Transverse colon (tissue), 4 donors: ENCODE measurements around the gene PHF21B. TPM values are rescaled to one million over a fixed set of nuclear protein-coding genes. Genes with fewer than 3 reads are reported as not detected.

Source experiments
- DNase-seq: peaks from one replicate; pipeline ENCODE4 v3.0.0-alpha.2; 2019
- H3K27ac ChIP-seq, 4 donors: fragments of 200-600 bp; sonication (generic); 2 replicates each; pipeline ENCODE4 v1.5.1; 2016 to 2018; ENCODE audit warnings: inconsistent platforms in 4 of 4
- H3K27me3 ChIP-seq: fragments of 200-600 bp; sonication (generic); 2 replicates; pipeline ENCODE4 v1.5.1; 2017; ENCODE audit warnings: inconsistent platforms
- H3K36me3 ChIP-seq, 4 donors: fragments of 200-600 bp; sonication (generic); 2 replicates each; pipeline ENCODE4 v1.5.1; 2017 to 2019; ENCODE audit warnings: inconsistent platforms in 4 of 4
- H3K4me1 ChIP-seq, 4 donors: fragments of 200-600 bp; sonication (generic); 2 replicates each; pipeline ENCODE4 v1.5.1; 2017 to 2020; ENCODE audit warnings: inconsistent platforms in 4 of 4
- H3K4me3 ChIP-seq, 4 donors: fragments of 200-600 bp; sonication (generic); 1 replicate in 1 of 4; 2 replicates in 3 of 4; pipeline versions ENCODE4 v1.5.1 to v1.6.1; 2017 to 2019; ENCODE audit warnings: inconsistent platforms in 4 of 4
- H3K9me3 ChIP-seq, 2 donors: fragments of 200-600 bp; sonication (generic); 2 replicates each; pipeline ENCODE4 v1.5.1; 2017 to 2019; ENCODE audit warnings: inconsistent platforms in 2 of 2
- CTCF ChIP-seq, 5 experiments: fragments of 200-600 bp in 3 of 5; fragments of 450-650 bp in 2 of 5; sonication (generic) in 3 of 5; IDR thresholded peaks; 1 replicate in 2 of 5; 2 replicates in 3 of 5; pipeline ENCODE4 v1.5.1; 2016 to 2017; ENCODE audit warnings: antibody characterized with exemption in 5 of 5, inconsistent platforms in 3 of 5, mild to moderate bottlenecking in 2 of 5, moderate library complexity in 1 of 5
- EP300 ChIP-seq: sonication (generic); formaldehyde crosslinking; IDR thresholded peaks from one replicate; pipeline ENCODE4 v1.6.1; 2017; ENCODE audit warnings: antibody characterized with exemption, low read depth
- POLR2A ChIP-seq: fragments of 450-650 bp; IDR thresholded peaks from one replicate; pipeline ENCODE4 v1.6.1; 2016; ENCODE audit warnings: antibody characterized with exemption, mild to moderate bottlenecking, moderate library complexity
- POLR2AphosphoS5 ChIP-seq, 3 donors: sonication (generic); formaldehyde crosslinking; IDR thresholded peaks; one replicate each; pipeline ENCODE4 v1.6.1; 2016; ENCODE audit warnings: antibody characterized with exemption in 3 of 3
- WGBS, 2 donors: methylation state at CpG; one replicate each; pipeline ENCODE4 v1.1.5; 2018; ENCODE audit warnings: low coverage in 1 of 2; 5-methylcytosine and 5-hydroxymethylcytosine counted together
- in situ Hi-C, 4 donors: fragments of 200-750 bp; cut with MboI; loops; one replicate each; pipeline versions ENCODE4 v1.15.0 to v1.15.1; 2017; ENCODE audit warnings: low sequenced_read_pairs in 3 of 4, low pct_ligation_motif_present in 1 of 4, low pct_unique_long_range_greater_than_20kb in 1 of 4
- intact Hi-C: fragments of 100-400 bp; cut with DNase I; formaldehyde crosslinking; loops from one replicate; pipeline ENCODE4 v1.15.1; 2023; ENCODE audit warnings: low total_unique reads
- total RNA-seq, 4 donors: library from RNA; depleted of rRNA; stranded (reverse); fragments of >200 nt; gene quantifications; one replicate each; pipeline ENCODE4 v1.1.0, GENCODE V29; 2016

PHF21B gene
- total RNA-seq, 4 donors from 2014 or later = not detected

- no peak overlapping the region for H3K27ac ChIP-seq
- H3K27me3 ChIP-seq = no peaks in the 10 kb centered on the region
- in situ Hi-C loops (no loop called here), intact Hi-C loops (no loop called here)
- no peak for DNase-seq
- no peaks in the 10 kb centered on the region for H3K9me3 ChIP-seq
- 30 to 60% methylated on average over 4 to 22 of the region's 22 CpGs for WGBS, 2 donors
- no peak overlapping the region for H3K4me3 ChIP-seq
- TF ChIP-seq POLR2A (no peak), POLR2AphosphoS5 (IDR thresholded peaks at IDR 0.05) (no peak), CTCF (IDR thresholded peaks at IDR 0.05) (no peak), EP300 (no peak)
- no peaks in the 10 kb centered on the region for H3K4me1 ChIP-seq
- H3K36me3 ChIP-seq = no peaks in the 10 kb centered on the region
Observed at GRCh38 chr22:44933666-44934453, 75.9 kb downstream of the PHF21B start.

GRCh38 chr22:44932493-44932892, 77.3 kb downstream of the PHF21B start:
- DNase-seq = no peak
- no peaks in the 10 kb centered on the region for H3K36me3 ChIP-seq

GRCh38 chr22:44931766-44932165, 78.0 kb downstream of the PHF21B start:
- no peak overlapping the region for H3K4me3 ChIP-seq
- 52 to 90% methylated on average over 2 to 9 of the region's 9 CpGs for WGBS, 2 donors
- H3K36me3 ChIP-seq = no peaks in the 10 kb centered on the region
- intact Hi-C loops (no loop called here), in situ Hi-C loops (no loop called here)
- no peaks in the 10 kb centered on the region for H3K9me3 ChIP-seq
- no peaks in the 10 kb centered on the region for H3K4me1 ChIP-seq
- no peaks in the 10 kb centered on the region for H3K27me3 ChIP-seq
- no peak for DNase-seq
- H3K27ac ChIP-seq = no peak overlapping the region
- TF ChIP-seq EP300 (no peak), POLR2A (no peak), POLR2AphosphoS5 (IDR thresholded peaks at IDR 0.05) (no peak), CTCF (IDR thresholded peaks at IDR 0.05) (no peak)

More at GRCh38 chr22:44932493-44932892, 77.3 kb downstream of the PHF21B start:
- WGBS, 2 donors = 94% methylated on average over 11 of the region's 11 CpGs; no CpG with 5 or more reads in 1 of the 2 donors
- Histone ChIP-seq H3K27ac (no peak overlapping the region), H3K27me3 (no peaks in the 10 kb centered on the region), H3K9me3 (no peaks in the 10 kb centered on the region), H3K4me3 (no peak overlapping the region), H3K4me1 (no peaks in the 10 kb centered on the region)
- intact Hi-C loops (no loop called here), in situ Hi-C loops (no loop called here)
- TF ChIP-seq EP300 (no peak), CTCF (IDR thresholded peaks at IDR 0.05) (no peak), POLR2AphosphoS5 (IDR thresholded peaks at IDR 0.05) (no peak), POLR2A (no peak)

- in situ Hi-C loops = no loop called here
- Histone ChIP-seq H3K9me3 (no peaks in the 10 kb centered on the region), H3K36me3 (no peaks in the 10 kb centered on the region), H3K4me3 (no peak overlapping the region), H3K27me3 (no peaks in the 10 kb centered on the region), H3K4me1 (no peaks in the 10 kb centered on the region), H3K27ac (no peak overlapping the region)
- DNase-seq = no peak
- WGBS, 2 donors = 57 to 83% methylated on average over 4 to 26 of the region's 26 CpGs
- TF ChIP-seq CTCF (IDR thresholded peaks at IDR 0.05) = no peak
- no peak for TF ChIP-seq POLR2A
- TF ChIP-seq POLR2AphosphoS5 (IDR thresholded peaks at IDR 0.05) = no peak
- TF ChIP-seq EP300 = no peak
- intact Hi-C loops = no loop called here
Observed at GRCh38 chr22:44931077-44931540, 78.7 kb downstream of the PHF21B start.
